GM12873 (cell line): ENCODE data around the gene ID1.

Experiments
- TF ChIP-seq, protein P1 (sequence below): IDR thresholded peaks from 2 replicates; pipeline ENCODE4 v1.5.1; 2012; ENCODE audit warnings: low read depth, mild to moderate bottlenecking, moderate library complexity, low read length, control low read depth; ENCODE audit not compliant: insufficient read depth; ENCODE audit errors: missing control alignments

ID1 gene

DNA sequence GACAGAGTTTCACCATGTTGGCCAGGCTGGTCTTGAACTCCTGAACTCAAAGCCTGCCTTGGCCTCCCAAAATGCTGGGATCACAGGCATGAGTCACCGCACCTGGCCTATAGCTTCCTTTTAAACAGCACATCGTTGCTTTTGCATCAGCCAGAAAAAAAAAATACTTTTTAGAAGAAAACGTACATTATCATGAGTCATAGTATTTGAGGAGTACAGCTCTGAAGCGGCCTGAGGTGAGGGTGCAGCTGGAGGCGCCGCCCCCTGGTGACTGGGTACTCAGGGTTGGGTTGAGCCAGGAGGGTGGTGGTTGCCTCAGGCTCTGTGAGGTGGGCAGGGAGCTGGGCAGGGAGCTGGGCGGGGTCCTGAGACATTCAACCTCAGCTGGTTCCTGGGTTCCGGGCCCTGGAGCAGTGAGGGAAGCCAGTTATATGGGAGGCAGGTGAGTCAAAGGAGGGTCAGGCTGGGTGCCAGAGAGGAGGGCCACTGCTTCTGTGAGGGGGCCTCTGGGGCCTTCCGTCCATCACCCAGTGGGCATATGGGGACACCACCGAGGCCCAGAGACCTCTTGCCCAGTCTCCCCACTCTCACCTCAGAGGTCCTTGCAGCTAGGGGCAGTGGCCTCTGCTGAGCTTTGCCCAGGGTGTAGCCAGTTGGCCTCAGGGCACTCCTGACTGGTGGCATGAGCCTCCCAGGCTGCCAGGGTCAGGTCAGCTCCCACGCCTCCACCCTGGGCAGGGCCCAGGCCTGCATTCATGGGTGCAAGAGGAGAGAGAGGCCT is 11.7 kb upstream of the ID1 start:
- TF ChIP-seq, protein P1, sequence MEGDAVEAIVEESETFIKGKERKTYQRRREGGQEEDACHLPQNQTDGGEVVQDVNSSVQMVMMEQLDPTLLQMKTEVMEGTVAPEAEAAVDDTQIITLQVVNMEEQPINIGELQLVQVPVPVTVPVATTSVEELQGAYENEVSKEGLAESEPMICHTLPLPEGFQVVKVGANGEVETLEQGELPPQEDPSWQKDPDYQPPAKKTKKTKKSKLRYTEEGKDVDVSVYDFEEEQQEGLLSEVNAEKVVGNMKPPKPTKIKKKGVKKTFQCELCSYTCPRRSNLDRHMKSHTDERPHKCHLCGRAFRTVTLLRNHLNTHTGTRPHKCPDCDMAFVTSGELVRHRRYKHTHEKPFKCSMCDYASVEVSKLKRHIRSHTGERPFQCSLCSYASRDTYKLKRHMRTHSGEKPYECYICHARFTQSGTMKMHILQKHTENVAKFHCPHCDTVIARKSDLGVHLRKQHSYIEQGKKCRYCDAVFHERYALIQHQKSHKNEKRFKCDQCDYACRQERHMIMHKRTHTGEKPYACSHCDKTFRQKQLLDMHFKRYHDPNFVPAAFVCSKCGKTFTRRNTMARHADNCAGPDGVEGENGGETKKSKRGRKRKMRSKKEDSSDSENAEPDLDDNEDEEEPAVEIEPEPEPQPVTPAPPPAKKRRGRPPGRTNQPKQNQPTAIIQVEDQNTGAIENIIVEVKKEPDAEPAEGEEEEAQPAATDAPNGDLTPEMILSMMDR = no peak

DNA sequence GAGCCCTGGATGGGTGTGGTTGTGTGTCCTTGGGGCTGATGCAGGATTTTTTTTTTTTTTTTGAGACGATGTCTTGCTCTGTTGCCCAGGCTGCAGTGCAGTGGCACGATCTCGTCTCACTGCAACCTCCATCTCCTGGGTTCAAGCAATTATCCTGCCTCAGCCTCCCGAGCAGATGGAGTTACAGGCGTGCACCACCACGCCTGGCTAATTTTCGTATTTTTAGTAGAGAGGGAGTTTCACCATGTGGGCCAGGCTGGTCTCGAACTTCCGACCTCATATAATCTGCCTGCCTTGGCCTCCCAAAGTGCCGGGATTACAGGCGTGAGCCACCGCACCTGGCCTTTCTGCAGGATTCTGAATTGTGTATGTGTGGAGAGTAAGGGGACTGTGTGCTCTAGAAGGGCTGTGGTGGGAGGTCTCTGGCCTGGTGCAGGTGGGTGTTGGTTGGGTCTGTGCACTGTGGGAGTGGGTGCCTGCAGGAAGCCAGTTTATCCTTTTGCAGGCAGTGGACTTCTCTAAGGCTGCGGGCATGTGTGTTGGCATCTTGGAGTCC is 11.0 kb upstream of the ID1 start:
- TF ChIP-seq, protein P1 = no peak

DNA sequence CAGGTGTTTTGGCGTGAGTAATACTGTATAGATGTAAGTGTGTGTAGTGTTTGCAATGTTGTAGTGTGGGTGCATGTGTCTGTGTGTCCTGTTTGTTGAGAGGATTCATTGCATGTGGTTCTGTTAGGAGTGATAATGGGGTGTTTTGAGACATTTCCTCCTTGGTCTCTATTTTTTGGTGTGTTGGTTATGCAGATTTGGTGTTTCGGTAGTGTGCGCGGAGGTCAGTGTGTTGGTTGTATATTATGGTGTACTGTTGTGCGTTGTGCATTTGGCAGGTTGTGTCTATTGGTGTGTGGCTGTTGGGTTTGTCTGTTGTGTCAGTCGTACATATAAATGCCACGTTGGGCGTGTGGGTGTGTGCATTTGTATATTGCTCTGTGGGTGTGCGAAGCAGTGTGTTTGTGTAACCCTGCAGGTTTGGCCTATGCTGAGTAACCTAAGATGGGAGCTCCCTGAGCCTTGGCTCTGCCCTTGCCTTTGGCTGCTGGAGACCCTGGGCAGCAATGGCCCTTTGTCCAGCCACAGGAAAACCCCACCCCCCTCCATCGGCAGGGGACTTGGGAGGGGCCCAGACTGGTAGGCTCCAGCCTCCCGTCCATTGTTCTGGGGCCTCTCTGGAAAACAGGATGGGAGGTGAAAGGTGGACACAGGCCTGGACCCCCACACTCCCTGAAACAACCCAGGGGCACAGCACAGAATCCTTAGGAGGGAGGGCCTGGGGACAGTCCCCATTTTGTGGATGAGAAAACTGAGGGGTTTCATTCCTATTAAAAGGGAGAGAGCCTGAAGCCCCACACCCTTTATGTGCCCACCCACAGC is 10.3 kb upstream of the ID1 start:
- TF ChIP-seq, protein P1 = no peak

DNA sequence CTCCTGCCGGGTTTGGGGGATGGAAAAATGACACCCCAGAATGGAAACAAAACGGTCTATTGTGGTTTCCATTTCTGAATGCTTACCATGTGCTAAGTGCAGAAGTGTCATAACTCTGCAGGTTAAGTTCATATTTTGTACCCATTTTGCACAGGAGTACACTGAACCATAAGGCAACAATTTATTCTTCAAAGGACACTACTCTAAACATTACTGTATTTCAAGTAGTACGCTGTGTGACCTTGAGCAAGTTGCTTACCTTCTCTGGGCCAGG is 9.8 kb upstream of the ID1 start:
- TF ChIP-seq, protein P1 = no peak

DNA sequence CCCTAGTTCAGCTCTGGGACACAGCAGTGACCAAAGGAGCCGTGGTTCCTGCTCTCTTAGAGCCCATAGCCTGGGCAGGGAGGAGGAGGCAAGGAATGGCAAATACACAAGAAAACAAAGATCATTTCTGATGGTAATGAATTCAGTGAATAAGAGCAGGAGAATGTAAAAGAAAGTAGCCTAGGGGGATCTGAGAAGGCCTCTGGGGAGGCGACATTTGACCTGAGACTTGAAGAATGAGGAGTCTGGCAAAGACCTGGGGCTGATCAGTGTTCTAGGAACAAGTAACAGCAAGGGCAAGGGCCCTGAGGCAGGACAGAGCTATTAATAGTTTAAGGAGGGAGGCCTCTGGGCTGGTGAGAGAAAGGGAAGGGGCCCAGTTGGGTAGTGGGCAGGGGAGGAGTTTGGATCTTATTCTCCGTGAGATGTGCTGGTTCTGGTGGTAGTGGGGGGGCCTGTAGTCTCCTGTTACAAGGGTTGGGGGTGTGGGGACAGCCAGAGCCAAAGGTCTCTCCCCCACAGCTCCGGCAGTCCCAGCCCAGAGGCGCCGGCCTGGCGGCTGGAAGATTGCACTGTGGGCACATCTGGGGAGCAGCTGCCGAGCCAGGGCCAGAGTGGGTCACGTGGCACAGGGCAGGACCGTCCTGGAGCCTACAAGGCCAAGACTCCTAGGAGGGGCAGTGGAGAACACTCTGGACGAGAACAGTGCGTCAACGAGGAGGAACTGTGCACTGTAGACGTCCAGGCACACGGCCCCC is 9.3 kb upstream of the ID1 start:
- TF ChIP-seq, protein P1 = no peak

DNA sequence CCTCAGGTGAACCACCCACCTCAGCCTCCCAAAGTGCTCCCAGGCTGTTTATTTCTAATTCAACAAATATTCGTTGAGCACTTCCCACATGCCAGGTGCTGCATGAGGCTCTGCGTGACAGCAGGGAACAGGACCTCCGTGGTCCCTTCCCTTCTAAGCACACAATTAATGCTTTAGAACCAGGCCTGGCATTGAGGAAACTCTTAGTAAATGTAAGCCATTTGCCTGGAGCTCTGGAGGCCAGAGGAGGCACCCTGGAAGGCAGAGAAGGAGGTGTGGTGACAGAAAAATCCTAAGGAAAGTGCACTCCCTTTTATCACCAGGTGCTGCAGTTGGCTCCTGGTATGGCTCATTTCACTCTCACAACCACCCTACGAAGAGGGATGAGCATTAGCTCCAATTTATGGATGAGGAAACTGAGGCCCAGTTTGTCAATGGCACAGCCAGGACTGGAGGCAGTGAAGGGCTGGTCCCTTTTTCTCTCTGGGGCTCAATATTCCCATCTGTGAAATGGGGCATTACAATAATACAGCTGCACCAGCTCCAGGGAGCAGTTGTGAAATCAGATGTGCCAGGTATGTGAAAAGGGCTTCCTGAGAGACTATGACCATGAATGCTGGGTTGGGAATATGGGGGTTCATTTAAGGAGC is 8.1 kb upstream of the ID1 start:
- TF ChIP-seq, protein P1 = no peak

DNA sequence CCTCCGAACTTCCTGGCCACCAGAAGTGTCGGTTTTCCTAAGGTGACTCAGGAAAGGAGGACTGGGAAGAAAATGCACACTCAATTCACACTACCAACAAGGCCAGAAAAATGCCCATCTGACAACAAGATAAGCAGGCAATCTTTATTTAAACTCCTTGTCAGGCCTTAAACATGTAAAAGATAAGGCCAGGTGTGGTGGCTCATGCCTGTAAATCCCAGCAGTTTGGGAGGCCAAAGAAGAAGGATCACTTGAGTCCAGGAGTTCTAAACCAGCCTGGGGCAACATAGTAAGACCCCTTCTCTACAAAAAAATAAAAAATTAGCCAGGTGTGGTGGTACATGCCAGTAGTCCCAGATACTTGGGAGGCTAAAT is 7.6 kb upstream of the ID1 start:
- TF ChIP-seq, protein P1 = no peak
